Activated T-cell treated with anti-CD3 and anti-CD28 coated beads, Interleukin-2, amount 50 U/mL, for 72 hours (primary cell): ENCODE measurements around the gene PPP2R5D. TPM values are rescaled to one million over a fixed set of nuclear protein-coding genes. Genes with fewer than 3 reads are reported as not detected.
"Not testable (repeated sequence)": the region's sequence is repeated elsewhere in the genome, so short reads cannot be mapped to it uniquely, and the experiment has no call there.

Experiments used
- ATAC-seq, 2 donors: fragments of 150-1000 bp; cut with Tn5 transposase; replicated peaks in 1 of 2; 2 replicates each; pipeline ENCODE4 v1.10.0; 2021; ENCODE audit warnings: moderate library complexity in 2 of 2, mild to moderate bottlenecking in 1 of 2
- DNase-seq, 2 donors: peaks; one replicate each; pipeline ENCODE4 v3.0.0; 2021 to 2022; ENCODE audit warnings: mixed read lengths in 1 of 2
- H3K27ac Mint-ChIP-seq: one replicate; pipeline ENCODE4 v1.8.0; 2022; ENCODE audit warnings: mild to moderate bottlenecking, moderate library complexity, mixed read lengths
- H3K27me3 Mint-ChIP-seq: one replicate; pipeline ENCODE4 v1.8.0; 2022; ENCODE audit warnings: low read depth, mixed read lengths
- H3K36me3 Mint-ChIP-seq, 2 donors: one replicate each; pipeline ENCODE4 v1.8.0; 2022; ENCODE audit warnings: mixed read lengths in 2 of 2, mild to moderate bottlenecking in 1 of 2; ENCODE audit not compliant: insufficient read depth in 2 of 2
- H3K4me1 Mint-ChIP-seq: one replicate; pipeline ENCODE4 v1.8.0; 2022; ENCODE audit warnings: low read depth, mixed read lengths
- H3K4me3 Mint-ChIP-seq, 2 donors: one replicate each; pipeline ENCODE4 v1.8.0; 2022; ENCODE audit warnings: mild to moderate bottlenecking in 2 of 2, mixed read lengths in 2 of 2, moderate library complexity in 2 of 2
- H3K9me3 Mint-ChIP-seq, 2 donors: one replicate each; pipeline ENCODE4 v1.8.0; 2022; ENCODE audit warnings: mixed read lengths in 2 of 2
- total RNA-seq, 2 donors: library from RNA; stranded (reverse); gene quantifications; one replicate each; pipeline ENCODE4 v1.2.3, GENCODE V29; 2022

Gene PPP2R5D
- total RNA-seq, 2 donors from 2014 or later: 51.3 to 60.5 TPM

DNA sequence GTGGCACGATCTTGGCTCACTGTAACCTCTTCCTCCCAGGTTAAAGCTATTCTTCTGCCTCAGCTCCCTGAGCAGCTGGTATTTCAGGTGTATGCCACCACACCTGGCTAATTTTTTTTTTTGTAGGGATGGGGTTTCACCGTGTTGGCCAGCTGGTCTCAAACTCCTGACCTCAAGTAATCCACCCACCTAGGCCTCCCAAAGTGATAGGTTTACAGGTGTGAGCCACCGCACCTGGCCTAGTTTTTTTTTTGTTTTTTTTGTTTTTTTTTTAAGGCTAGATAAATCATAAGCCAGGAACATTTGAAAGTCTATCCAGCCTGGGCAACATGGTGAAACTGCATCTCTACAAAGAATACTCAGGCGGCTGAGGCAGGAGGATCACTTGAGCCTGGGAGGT is 48.0 kb downstream of the PPP2R5D start:
- no peak overlapping the region for H3K4me3 Mint-ChIP-seq
- H3K36me3 Mint-ChIP-seq: peaks cover 7 to 19% of the 10 kb centered on the region in 2 donors
- no peaks in the 10 kb centered on the region for H3K9me3 Mint-ChIP-seq
- H3K27me3 Mint-ChIP-seq: no peaks in the 10 kb centered on the region
- H3K4me1 Mint-ChIP-seq: no peaks in the 10 kb centered on the region
- H3K27ac Mint-ChIP-seq: no peak overlapping the region
- no peak for DNase-seq
- ATAC-seq: no peak

DNA sequence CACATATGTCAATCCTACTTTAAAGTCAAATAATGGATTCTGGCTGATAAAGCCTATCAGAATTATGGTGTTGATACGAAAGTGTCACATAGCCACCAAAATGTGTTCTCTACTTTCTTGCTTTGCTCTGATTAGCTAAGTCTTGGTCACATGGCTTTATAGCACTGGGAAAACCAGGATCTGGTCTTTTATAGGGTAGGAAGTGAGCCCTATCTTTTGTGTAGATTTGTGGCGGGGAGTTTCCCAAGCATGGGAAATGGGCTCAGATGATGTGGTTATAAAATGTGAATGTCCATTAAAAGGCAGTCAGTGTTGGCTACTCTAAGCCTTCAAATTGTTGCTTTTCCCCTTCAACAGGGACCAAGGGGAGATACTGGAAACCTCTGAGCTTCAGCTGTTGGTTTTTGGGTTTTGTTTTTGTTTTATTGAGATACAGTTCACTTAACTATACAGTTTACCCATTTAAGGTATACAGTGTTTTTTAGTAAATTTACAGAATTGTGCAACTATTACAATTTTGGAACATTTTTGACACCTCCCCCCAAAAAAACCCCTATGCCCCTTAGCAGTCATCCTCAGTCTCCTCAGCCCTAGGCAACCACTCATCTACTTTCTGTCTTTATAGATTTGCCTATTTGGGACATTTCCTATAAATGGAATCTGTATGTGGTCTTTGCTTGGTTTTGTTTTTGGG is 49.3 kb downstream of the PPP2R5D start:
- no peaks in the 10 kb centered on the region for H3K27me3 Mint-ChIP-seq
- no peaks in the 10 kb centered on the region for H3K4me1 Mint-ChIP-seq
- peak overlapping the region; percentile 47 for H3K27ac Mint-ChIP-seq
- H3K9me3 Mint-ChIP-seq: no peaks in the 10 kb centered on the region
- no peak overlapping the region for H3K4me3 Mint-ChIP-seq
- ATAC-seq (no peak), DNase-seq (no peak)
- peaks cover 4 to 17% of the 10 kb centered on the region in 2 donors for H3K36me3 Mint-ChIP-seq

DNA sequence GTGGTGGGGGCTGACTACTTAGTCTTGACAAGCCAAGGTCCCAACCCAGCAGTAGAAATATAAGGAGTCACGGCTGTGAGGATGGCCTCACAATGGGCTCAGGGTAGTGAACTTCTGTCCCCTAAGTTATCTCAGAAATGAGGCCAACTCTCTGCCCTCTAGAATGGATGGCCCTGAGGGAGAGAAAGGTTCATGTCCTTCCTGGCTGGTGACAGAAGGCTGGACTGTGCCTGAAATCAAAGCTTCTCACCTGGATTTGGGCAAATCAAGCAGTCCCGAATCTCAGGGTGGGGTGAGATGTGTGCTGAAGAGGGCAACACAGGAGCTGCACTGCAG is 49.8 kb downstream of the PPP2R5D start:
- DNase-seq: no peak
- Mint-ChIP-seq H3K4me3 (no peak overlapping the region), H3K4me1 (no peaks in the 10 kb centered on the region), H3K27me3 (no peaks in the 10 kb centered on the region), H3K36me3 (peaks cover 4 to 17% of the 10 kb centered on the region in 2 donors), H3K27ac (peak overlapping the region; percentile 47), H3K9me3 (no peaks in the 10 kb centered on the region)
- no peak for ATAC-seq

DNA sequence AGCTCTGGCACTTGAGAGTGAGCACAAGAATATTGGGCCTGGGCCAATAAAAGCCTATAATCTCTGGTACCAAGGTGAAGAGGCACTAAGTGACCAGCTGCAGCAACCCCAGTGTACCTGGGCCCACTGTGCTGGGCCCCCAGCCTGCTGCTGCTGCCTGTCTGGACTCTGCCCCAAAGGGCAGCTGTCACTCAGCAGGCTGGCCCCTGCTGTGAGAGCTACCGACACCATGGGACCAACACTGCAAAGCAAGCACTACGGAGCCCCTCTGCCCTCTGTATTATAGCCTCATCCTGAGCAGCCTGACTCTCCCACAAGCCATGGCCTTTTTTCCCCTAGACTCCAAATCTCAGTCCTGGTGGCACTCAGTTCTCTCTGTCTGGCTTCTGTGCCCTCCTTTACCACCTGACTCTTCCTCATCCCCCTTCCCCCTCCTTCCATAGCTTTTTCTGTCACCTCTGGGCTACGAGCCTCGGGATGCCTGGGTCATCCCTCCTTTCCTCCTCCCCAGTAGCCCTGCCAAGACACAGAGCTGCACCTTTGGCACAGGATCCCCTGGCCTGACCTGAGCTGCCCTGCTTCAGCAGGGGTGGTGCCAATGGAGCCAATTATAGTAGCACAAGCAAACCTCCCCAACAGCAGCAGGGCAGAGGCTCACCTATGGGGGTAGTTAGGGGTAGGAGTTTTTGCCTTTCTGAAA is 51.3 kb downstream of the PPP2R5D start:
- H3K9me3 Mint-ChIP-seq: no peaks in the 10 kb centered on the region
- H3K4me3 Mint-ChIP-seq: no peak overlapping the region
- H3K36me3 Mint-ChIP-seq: peaks cover 4 to 12% of the 10 kb centered on the region in 2 donors
- H3K27me3 Mint-ChIP-seq: no peaks in the 10 kb centered on the region
- no peak overlapping the region for H3K27ac Mint-ChIP-seq
- DNase-seq (no peak), ATAC-seq (no peak)
- no peaks in the 10 kb centered on the region for H3K4me1 Mint-ChIP-seq

DNA sequence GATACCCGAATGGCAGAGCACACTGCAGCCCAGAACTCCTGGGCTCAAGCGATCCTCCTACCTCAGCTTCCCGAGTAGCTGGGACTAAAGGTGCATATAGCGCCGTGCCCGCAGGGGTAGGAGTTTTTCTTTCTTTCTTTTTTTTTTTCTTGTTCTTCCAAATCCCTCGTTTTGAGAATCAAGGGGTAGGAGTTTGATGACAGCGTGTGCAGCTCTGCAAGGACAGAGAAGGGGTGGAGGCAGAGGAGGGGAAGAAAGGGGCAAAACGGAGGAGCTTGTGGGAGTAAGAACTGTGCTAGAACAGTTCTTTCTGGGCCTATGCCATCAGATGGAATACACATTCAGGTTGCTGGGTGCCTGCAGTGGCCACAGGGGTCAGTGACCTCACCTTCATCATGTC is 52.3 kb downstream of the PPP2R5D start:
- DNase-seq (no peak), ATAC-seq (no peak)
- Mint-ChIP-seq H3K4me3 (no peak overlapping the region), H3K27ac (no peak overlapping the region), H3K36me3 (peaks cover 2 to 13% of the 10 kb centered on the region in 2 donors), H3K9me3 (no peaks in the 10 kb centered on the region), H3K4me1 (no peaks in the 10 kb centered on the region), H3K27me3 (no peaks in the 10 kb centered on the region)

DNA sequence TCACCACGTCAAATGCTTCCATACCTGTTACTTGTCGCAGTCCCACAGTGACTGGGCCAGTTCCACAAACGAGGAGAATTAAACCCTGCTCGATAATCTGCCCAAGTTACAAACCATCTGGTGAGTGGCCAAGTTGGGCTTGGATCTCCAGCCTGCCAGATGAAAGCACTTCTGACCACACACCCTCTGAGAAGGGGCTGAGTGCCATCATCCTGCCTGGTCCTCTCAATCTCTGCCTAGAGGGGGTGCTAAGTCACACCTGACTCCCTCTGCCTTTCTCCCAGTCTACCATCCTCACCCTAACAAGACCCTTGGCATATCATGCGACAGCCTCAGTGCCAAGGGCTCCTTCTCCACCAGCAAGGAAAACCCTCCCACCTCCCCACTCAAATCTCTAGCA is 52.8 kb downstream of the PPP2R5D start:
- no peak overlapping the region for H3K27ac Mint-ChIP-seq
- H3K27me3 Mint-ChIP-seq: no peaks in the 10 kb centered on the region
- H3K4me3 Mint-ChIP-seq: no peak overlapping the region
- DNase-seq (no peak), ATAC-seq (no peak)
- peaks cover 2 to 13% of the 10 kb centered on the region in 2 donors for H3K36me3 Mint-ChIP-seq
- H3K4me1 Mint-ChIP-seq: no peaks in the 10 kb centered on the region
- no peaks in the 10 kb centered on the region for H3K9me3 Mint-ChIP-seq

DNA sequence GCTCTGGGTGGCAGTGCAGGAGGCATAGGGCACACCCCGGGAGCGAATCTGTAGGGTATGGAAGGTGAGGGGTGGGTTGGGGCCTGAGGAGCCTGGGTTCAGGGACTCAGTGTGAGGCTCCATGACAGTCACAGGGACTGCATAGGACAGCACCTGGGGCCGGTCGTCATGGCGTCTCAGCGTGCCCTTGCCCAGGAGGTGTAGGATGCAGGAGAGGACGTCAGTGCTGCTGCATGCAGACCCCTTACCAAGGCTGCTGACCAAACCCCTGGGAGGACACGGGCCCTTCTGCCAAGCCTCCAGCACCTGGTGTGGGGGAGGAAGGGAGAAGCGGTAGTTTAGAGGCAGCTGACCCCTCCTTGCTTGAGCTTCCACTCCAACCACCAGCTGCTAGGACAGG is 53.3 kb downstream of the PPP2R5D start:
- no peaks in the 10 kb centered on the region for H3K9me3 Mint-ChIP-seq
- H3K27me3 Mint-ChIP-seq: no peaks in the 10 kb centered on the region
- H3K4me3 Mint-ChIP-seq: no peak overlapping the region
- DNase-seq: no peak
- ATAC-seq: no peak
- H3K27ac Mint-ChIP-seq: no peak overlapping the region
- no peaks in the 10 kb centered on the region for H3K4me1 Mint-ChIP-seq
- peaks cover 2 to 13% of the 10 kb centered on the region in 2 donors for H3K36me3 Mint-ChIP-seq

DNA sequence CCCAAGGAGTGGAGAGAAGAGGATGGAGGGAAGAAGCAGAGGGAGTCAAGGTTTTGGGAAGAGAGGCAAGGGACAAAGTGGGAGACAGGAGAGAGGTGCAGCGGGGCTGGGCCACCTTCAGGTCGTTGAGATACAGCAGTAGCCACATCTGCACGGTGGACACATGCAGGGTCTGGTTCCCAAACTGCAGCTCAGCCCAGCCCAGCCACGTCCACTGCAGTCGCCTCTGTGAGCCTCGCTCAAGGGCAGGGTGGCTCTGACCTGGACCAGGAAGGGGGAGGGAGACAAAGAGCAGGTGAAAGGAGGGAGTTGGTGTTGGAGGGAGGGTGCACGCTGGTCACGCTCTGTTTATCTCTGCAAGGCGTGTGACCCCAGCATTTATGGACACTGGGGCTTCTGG is 54.4 kb downstream of the PPP2R5D start:
- Mint-ChIP-seq H3K4me1 (no peaks in the 10 kb centered on the region), H3K27me3 (no peaks in the 10 kb centered on the region), H3K9me3 (no peaks in the 10 kb centered on the region), H3K4me3 (no peak overlapping the region), H3K36me3 (peaks cover 2 to 13% of the 10 kb centered on the region in 2 donors), H3K27ac (no peak overlapping the region)
- ATAC-seq: no peak
- no peak for DNase-seq

DNA sequence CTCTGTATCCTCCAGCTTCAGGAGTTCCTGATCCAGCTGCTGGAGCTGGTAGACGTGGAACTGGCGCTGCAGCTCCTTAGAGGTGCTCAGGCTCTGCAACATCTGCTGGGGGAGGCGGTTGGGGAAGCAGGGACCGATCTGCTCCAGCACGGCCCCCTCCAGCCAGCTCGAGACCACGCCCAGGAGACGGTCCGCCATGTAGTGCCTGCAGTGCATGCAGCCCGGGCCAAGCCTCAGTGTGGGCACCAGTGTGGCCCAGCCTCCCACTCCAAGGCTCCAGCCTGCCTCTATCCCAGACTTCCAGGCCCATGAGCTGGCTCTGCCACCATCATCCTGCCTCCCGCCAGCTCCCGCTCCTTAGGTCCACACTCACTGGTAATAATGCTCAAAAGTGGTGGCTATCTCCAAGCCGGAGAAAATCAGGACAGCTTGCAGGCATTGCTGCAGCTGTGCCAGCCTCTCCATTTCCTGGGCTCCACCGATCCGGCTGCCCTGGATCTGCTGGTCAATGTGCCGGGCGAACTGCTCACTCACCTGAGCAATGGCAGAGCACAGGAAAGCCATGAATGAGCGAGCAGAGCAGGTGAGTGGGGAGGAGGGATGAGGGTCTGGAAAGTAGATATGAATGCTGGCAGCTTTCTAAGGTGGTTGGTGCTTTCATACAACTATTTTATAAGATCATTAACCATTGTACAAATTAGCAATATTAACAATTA is 56.3 kb downstream of the PPP2R5D start:
- Mint-ChIP-seq H3K36me3 (peaks cover 0 to 9% of the 10 kb centered on the region in 2 donors), H3K9me3 (no peaks in the 10 kb centered on the region), H3K4me1 (no peaks in the 10 kb centered on the region), H3K27me3 (no peaks in the 10 kb centered on the region), H3K27ac (no peak overlapping the region), H3K4me3 (no peak overlapping the region)
- DNase-seq (no peak), ATAC-seq (no peak)

DNA sequence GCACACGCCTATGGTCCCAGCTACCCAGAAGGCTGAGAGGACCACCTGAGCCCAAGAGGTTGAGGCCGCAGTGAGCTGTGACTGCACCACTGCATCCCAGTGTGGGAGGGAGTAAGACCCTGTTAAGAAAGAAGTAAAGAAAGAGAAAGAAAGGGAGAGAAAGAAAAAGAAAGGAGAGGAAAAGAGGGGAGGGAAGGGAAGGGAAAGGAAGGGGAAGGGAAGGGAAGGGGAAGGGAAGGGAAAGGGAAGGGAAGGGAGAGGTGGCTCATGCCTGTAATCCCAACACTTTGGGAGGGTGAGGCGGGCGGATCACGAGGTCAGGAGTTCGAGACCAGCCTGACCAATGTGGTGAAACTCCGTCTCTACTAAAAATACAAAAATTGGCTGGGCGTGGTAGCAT is 57.1 kb downstream of the PPP2R5D start:
- not testable (repeated sequence) for H3K27ac Mint-ChIP-seq, H3K27me3 Mint-ChIP-seq, DNase-seq, ATAC-seq, H3K4me3 Mint-ChIP-seq, H3K9me3 Mint-ChIP-seq, H3K4me1 Mint-ChIP-seq
- H3K36me3 Mint-ChIP-seq: peaks cover 0 to 11% of the 10 kb centered on the region in 2 donors

DNA sequence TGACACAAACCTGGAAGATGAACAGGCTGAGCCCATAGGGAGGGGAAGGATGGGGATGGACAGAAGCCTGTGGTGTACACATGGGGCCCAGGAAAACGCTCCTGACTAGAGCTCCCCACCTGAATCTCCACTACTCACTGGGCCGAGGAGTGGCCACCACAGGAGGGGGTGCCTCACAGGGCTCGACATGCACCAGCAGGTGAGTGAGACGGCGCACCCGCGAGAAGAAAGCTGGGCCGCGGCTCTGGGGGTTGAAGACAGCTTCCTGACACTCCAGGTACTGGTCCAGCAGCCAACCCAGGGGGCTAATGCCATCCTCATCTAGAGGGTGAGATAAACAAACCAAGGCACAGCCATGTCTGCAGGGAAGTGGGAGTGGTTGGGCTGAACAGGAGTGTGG is 58.9 kb downstream of the PPP2R5D start:
- no peak overlapping the region for H3K4me3 Mint-ChIP-seq
- H3K9me3 Mint-ChIP-seq: no peaks in the 10 kb centered on the region
- no peak overlapping the region for H3K27ac Mint-ChIP-seq
- ATAC-seq: no peak
- peaks cover 0 to 11% of the 10 kb centered on the region in 2 donors for H3K36me3 Mint-ChIP-seq
- no peak for DNase-seq
- no peaks in the 10 kb centered on the region for H3K27me3 Mint-ChIP-seq
- H3K4me1 Mint-ChIP-seq: no peaks in the 10 kb centered on the region

DNA sequence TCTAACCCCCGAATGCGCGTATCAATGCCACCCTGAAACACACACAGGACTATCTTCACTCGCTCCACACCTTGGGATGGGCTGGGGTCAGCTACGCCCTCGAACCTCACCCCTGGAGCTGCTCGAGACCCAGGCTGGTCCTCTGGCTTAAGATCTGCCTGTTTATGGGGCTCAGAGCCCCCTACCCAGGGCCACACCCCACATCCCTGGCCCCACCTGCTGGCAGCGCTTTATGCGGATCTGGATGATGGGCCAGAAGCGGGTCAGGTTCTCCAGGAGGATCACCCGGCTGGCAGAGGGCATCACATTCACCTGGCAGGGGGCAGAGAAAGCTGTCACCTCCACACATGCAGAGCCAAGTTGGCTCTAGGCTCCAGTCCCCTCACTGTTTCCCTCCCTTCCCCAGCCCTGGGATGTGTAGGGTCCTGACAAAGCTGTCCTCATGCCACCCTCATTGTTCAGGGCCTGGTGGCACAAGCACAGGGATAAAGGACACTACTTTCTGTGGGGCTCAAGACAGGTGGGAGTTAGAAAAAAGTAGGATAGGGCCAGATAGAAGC is 61.1 kb downstream of the PPP2R5D start:
- no peak for DNase-seq
- ATAC-seq: no peak
- Mint-ChIP-seq H3K4me1 (peaks cover 7% of the 10 kb centered on the region), H3K4me3 (no peak overlapping the region), H3K27ac (no peak overlapping the region), H3K36me3 (peaks cover 0 to 17% of the 10 kb centered on the region in 2 donors), H3K9me3 (no peaks in the 10 kb centered on the region), H3K27me3 (no peaks in the 10 kb centered on the region)

DNA sequence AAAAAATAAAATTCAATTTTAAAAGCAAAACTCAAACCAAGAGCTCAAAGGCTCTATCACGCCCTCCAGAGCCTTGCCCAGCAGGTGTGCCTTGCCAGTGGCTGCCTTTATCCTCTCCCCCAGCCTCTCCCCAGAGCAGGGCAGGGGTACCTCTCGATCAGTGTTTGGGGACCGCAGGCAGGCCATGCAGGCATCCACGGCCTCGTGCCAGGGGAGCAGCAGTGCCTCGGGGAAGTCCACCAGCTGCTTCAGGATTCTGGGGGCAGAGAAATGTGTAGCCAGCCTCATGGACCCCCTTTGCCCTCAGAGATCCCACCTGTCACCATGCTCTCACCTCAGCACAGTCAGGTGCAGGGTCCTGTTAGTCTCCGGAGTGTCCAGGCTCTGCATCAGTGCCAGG is 63.6 kb downstream of the PPP2R5D start:
- H3K36me3 Mint-ChIP-seq: peaks cover 0 to 16% of the 10 kb centered on the region in 2 donors
- no peaks in the 10 kb centered on the region for H3K27me3 Mint-ChIP-seq
- ATAC-seq (no peak), DNase-seq (no peak)
- H3K4me1 Mint-ChIP-seq: peaks cover 31% of the 10 kb centered on the region
- H3K27ac Mint-ChIP-seq: no peak overlapping the region
- H3K4me3 Mint-ChIP-seq: no peak overlapping the region
- H3K9me3 Mint-ChIP-seq: no peaks in the 10 kb centered on the region
